ENCODE results near the gene NTRK3.

GRCh38 chr15:87949575-87950223 is 306.8 kb downstream of the NTRK3 start:
- TF ChIP-seq POLR2AphosphoS5 (IDR thresholded peaks at IDR 0.05; ENCODE audit: borderline replicate concordance, low read depth, low read length) (no peak), FOXP2 (optimal IDR thresholded peaks at IDR 0.05; ENCODE audit: control extremely low read depth, extremely low read length, insufficient read depth) (no peak), EZH2 (IDR thresholded peaks at IDR 0.05) (no peak)

Measured in SK-N-MC (cell line).